Skeletal muscle cell (primary cell): ENCODE results near the gene PRM2.
A peak's percentile ranks its signal among the peaks of the same experiment; 100 is the strongest.

Experiments used
- DNase-seq: peaks from one replicate; pipeline ENCODE4 v3.0.0-alpha.2; 2010; ENCODE audit warnings: low read depth
- H3K4me3 ChIP-seq: 2 replicates; pipeline ENCODE4 v1.5.1; 2011; ENCODE audit warnings: low read depth, mild to moderate bottlenecking, control low read depth, low read length, moderate library complexity

Gene PRM2

GRCh38 chr16:11268921-11269375 lies 7.3 kb downstream of the PRM2 start, which contains the start of gene TNP2:
TNP2 (minus strand) TSS chr16:11269325; CDS start chr16:11269262, 63 bp downstream.
- DNase-seq: no peak
- H3K4me3 ChIP-seq: no peak within 1 kb of the TSS

- H3K4me3 ChIP-seq: no peak overlapping the region
- DNase-seq: no peak
Observed at GRCh38 chr16:11265124-11265523, 11.2 kb downstream of the PRM2 start.

GRCh38 chr16:11264155-11264832 lies 12.0 kb downstream of the PRM2 start:
- no peak for DNase-seq
- no peak overlapping the region for H3K4me3 ChIP-seq

DNA sequence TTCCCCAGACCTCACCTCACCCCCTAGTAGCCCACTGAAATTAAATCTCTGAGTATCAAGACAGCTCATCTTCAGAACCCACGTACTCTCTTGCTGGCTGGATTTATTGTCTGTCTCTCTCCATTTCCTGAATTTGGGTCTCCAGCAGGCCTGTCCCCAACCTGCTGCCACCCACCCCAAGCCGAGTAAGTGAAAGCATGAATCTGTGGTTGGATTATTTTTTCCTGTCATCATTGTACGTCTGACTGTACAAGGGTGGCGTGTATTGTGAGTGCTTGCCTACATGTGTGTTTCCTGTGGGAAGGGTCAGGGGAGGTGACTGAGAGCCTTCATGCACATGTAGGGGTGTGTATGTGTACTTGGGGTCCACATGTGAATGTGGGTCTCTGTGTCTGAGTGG lies 12.5 kb downstream of the PRM2 start:
- H3K4me3 ChIP-seq: no peak overlapping the region
- DNase-seq: no peak

GRCh38 chr16:11262915-11263314 lies 13.4 kb downstream of the PRM2 start:
- DNase-seq: no peak
- no peak overlapping the region for H3K4me3 ChIP-seq

DNA sequence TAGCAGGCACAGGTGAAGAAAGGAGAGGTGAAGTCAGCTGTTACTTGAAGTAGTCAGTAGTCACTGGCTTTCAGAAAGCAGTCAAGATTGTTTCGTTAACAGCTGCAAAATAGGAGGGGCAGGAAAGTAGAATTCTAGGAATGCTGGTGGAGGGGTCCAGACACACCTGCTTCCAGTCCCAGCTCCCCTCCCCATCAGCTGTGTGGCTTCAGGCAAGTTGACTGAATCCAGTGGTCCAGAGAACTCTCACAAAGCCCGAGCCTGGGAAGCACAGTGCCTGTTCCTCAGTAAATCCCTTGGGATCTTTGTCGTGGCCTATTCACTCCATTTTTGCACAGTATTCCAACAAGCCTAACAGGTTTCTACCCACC lies 15.7 kb downstream of the PRM2 start:
- DNase-seq: no peak

DNA sequence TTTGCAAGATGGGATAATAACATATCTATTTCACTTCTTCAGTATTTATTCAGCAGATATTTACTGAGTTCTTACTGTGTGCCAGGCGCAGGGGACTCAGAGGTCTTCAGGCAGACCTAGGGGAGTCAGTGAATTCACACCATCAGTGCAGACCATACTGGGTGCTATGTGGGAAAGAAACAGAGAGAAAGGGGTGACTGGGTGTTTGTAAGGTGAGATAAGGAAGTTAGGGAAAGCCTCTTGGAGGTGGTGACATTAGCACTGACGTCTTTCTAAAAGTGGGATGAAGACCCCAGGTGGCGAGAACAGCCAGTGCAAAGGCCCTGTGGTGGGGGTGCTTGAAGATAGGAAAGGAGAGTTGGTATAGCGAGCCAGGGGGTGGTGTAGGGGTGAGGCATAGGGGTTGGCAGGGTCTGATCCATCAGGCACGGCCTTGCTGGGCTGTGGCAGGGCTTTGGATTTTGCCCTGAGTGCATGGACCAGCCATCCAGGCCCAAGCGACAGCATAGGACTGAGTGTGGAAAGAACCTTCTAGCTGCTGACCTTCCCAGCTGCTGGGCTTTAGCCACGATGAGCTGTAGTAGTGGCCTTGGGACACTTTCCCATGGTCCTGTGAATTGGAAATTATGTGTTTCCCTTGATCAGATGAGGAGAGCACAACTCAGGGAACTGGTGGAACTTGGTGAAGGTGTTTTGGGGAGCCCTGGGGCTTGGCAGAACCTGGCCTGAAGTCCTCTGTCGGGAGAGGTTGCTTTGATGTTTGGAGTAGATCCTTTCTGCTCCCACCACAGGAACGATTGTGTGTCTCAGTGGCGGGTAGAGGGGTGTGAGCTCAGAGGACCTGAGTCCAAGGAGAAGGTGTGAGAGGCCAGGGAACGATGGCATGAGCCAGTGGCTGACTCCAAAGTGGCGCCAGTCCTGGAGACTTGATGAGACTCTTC lies 16.4 kb downstream of the PRM2 start:
- DNase-seq: no peak
- H3K4me3 ChIP-seq: no peak overlapping the region

More for the DNA sequence above, 15.7 kb downstream of the PRM2 start:
- H3K4me3 ChIP-seq: no peak overlapping the region

DNA sequence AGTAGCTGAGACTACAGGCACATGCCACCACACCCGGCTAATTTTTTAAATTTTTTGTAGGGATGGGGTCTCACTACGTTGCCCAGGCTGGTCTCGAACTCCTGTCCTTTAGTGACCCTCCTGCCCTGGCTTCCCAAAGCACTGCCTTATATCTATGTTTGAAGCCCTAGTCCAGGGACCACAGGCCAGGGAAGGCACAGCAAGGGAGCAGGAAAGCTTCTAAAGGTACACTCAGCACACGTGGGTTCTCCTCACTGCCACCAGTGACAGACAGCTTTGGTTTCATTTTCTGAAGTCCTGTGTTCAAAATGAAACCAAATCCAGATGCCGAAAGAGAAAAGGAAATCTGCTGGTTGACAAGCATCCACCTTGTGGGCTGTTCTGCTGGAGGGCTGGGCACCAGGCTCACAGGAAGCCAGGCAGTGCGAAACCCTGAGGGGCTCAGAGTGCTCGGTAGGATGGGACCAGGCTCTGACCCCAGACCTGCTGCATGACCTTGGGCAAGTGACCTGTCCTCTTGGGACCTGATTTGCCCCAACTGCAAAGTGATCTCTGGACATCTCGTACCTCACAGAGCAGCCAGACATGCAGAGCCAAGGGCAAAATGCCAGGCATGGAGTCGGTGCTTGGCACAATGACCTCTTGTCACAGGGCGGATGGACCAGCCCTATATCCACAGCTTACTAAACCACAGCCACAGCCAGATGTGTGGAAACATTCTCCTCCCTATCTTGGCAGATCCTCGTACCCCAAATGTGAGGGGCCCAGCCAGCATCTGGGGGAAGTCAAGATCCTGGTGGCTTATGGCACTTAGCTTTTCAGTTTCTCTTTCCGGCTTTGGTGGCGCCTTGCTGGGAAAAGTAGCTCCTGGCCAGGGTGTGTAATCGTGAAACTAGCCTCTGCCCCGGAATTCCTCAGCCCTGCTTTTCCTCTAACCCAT lies 17.5 kb downstream of the PRM2 start:
- DNase-seq: no peak
- no peak overlapping the region for H3K4me3 ChIP-seq

- peak overlapping the region; percentile 71 for H3K4me3 ChIP-seq
- DNase-seq: peak; percentile 39
Observed at GRCh38 chr16:11257131-11257938, 18.9 kb downstream of the PRM2 start.

DNA sequence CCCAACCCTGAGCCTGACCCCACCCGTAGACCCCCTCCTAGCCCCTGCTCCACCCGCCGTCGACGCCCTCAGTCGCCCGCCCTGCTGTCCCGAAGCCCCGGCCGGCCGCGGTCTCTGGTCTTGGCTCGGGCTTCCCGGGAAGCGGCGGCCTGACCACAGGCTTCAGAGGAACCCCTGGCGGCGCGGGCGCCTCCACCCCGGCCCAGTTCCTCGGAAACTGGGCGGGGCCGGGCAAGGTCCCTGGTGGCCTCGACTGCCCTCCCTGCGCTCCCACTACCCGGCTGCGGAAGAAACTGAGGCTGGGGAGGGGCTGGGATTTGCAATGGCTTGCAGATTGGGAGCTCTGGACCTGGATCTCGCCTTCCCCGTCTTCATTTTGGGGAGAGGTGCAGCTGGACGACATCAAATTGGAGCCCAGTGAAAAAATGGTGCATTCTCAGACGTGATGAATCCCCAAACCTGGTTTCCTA lies 19.6 kb downstream of the PRM2 start:
- H3K4me3 ChIP-seq: peak overlapping the region; percentile 71
- DNase-seq: no peak

DNA sequence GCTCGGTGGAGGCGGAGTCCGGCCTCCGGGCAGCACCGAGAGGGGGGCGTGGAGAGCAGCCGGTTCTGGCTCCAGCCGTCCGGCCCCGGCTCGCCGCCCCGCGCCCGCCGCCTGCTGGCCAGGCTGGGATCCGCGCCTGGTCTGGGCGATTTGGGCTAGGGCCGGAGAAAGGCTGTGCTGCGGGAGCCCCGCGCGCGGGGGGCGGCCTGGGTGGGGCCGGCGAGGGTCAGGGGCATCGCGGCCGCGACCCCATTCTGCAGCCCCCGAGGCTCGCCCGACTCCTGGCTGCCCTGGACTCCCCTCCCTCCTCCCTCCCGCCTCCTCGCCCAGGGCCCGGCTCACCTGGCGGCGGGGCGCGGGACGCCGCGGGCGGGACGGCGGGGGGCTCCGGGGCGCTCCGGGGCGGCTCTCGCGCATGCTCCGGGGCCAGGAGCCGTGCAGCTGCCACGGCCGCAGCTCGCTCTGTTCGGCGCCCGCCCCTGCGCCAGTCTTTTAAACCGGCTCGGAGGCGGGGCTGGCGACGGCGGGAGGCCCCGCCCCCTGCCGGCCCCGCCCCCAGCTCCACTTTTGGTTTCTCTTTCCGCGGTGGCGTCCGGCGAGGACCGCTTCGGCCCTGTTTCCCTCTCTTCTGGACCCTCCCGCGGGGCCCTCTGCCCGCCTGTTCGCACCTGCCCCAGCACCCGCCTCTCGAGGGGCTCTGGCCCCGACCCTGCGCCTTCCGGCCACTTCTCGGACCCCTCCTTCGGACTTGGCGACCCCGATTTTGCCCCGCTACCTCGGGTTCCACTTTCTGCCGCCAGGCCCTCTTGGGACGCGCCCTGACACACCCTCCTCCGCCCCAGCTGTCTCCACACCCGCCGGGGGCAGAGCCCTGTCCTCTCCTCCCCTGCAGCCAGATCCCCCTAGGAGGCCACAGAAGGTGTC lies 20.3 kb downstream of the PRM2 start, which contains the start of gene SOCS1:
Gene SOCS1 (minus strand): TSS at position 468 of the 924 bp plus-strand sequence. CDS start 726 bp downstream, outside the sequence.
- peak within 1 kb of the TSS; percentile 71 for H3K4me3 ChIP-seq
- peak; percentile 45 for DNase-seq

- DNase-seq: no peak
- H3K4me3 ChIP-seq: peak overlapping the region; percentile 71
Observed at GRCh38 chr16:11254913-11255736, 21.2 kb downstream of the PRM2 start.

DNA sequence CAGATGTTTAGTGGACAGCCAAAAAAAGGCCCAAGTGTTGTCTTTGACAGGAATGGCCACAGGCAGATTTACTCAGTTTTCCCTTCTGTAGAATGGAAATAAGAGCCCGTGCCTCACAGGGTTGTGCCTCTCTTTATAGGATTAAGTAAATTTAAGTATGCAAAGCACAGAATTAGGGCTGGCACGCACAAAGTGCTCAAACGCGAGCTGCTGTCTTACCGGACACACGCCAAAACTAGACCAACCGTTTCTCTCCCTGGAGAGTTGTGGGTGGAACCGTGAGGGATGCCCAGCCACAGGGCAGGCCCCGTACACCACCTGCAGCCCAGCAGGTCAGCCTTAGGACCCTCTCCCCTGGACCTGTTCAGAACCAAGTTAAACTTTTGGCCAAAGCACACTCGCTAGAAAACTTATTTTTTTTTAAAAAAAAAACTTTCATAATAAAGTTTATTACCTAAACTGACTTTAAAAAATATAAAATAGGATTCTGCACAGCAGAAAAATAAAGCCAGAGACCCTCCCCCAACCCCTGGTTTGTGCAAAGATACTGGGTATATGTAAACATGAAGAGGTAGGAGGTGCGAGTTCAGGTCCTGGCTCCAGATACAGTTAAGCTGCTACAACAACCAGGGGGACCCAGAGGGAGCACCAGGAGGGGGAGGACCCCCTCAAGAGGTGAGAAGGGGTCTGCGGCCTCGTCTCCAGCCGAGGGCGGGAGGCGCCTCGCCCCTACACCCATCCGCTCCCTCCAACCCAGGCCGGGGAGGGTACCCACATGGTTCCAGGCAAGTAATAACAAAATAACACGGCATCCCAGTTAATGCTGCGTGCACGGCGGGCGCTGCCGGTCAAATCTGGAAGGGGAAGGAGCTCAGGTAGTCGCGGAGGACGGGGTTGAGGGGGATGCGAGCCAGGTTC lies 22.0 kb downstream of the PRM2 start:
- DNase-seq: no peak
- H3K4me3 ChIP-seq: peak overlapping the region; percentile 71

GRCh38 chr16:11253009-11253994 lies 23.0 kb downstream of the PRM2 start:
- peak overlapping the region; percentile 20 for H3K4me3 ChIP-seq
- DNase-seq: no peak
